ENCODE results near the gene HIGD1C. TPM values are rescaled to one million over a fixed set of nuclear protein-coding genes. Genes with fewer than 3 reads are reported as not detected.
A peak's percentile ranks its signal among the peaks of the same experiment; 100 is the strongest.

HIGD1C gene
- total RNA-seq, 1 experiment from 2014 or later: not detected

GRCh38 chr12:50934371-50934851 is 17.9 kb upstream of the HIGD1C start:
- H3K27me3 ChIP-seq (ENCODE audit: insufficient read depth, low read length): no peaks in the 10 kb centered on the region
- H3K23me2 ChIP-seq (ENCODE audit: insufficient read length, low read depth, low read length, poor library complexity, severe bottlenecking): no peaks in the 10 kb centered on the region
- no peak overlapping the region for H3K14ac ChIP-seq (ENCODE audit: insufficient read depth, low read length)
- no peak overlapping the region for H3T11ph ChIP-seq (ENCODE audit: low read length)
- no peak overlapping the region for H3K4me3 Mint-ChIP-seq
- no peak overlapping the region for H2BK20ac ChIP-seq (ENCODE audit: low read depth, low read length, poor library complexity, severe bottlenecking)
- H3K27me3 Mint-ChIP-seq (ENCODE audit: low read depth): no peaks in the 10 kb centered on the region
- H3K9me3 Mint-ChIP-seq: no peaks in the 10 kb centered on the region
- peak overlapping the region in 1 of 3 experiments; percentile 61; a peak in 1 of 7 replicates for H3K27ac Mint-ChIP-seq
- H4K5ac ChIP-seq (ENCODE audit: insufficient read length, low read depth, low read length): no peak overlapping the region
- no peak overlapping the region for H3K18ac ChIP-seq (ENCODE audit: insufficient read length, low read depth, low read length)
- no peak overlapping the region for H4K8ac ChIP-seq (replicated peaks; ENCODE audit: insufficient read length, low read depth, low read length)
- H3K56ac ChIP-seq (ENCODE audit: insufficient read length, low read depth, low read length): no peak overlapping the region
- no peaks in the 10 kb centered on the region for H3K79me1 ChIP-seq (ENCODE audit: insufficient read depth, low read depth, low read length, poor library complexity, severe bottlenecking)
- H2BK12ac ChIP-seq (ENCODE audit: insufficient read length, low read depth, low read length): no peak overlapping the region
- H2BK120ac ChIP-seq (ENCODE audit: low read depth, low read length, poor library complexity, severe bottlenecking): no peak overlapping the region
- no CpG with 5 or more reads among the region's 3 CpGs for WGBS (ENCODE audit: extremely low coverage, insufficient read length, low lambda C conversion rate)
- no peak overlapping the region for H2AK5ac ChIP-seq (ENCODE audit: insufficient read length, low read length)
- H2BK5ac ChIP-seq (ENCODE audit: insufficient read length, low read length): no peak overlapping the region
- peak overlapping the region; percentile 44 for H3K27ac ChIP-seq (ENCODE audit: insufficient read length, low read depth, low read length)
- TF ChIP-seq, protein P1, sequence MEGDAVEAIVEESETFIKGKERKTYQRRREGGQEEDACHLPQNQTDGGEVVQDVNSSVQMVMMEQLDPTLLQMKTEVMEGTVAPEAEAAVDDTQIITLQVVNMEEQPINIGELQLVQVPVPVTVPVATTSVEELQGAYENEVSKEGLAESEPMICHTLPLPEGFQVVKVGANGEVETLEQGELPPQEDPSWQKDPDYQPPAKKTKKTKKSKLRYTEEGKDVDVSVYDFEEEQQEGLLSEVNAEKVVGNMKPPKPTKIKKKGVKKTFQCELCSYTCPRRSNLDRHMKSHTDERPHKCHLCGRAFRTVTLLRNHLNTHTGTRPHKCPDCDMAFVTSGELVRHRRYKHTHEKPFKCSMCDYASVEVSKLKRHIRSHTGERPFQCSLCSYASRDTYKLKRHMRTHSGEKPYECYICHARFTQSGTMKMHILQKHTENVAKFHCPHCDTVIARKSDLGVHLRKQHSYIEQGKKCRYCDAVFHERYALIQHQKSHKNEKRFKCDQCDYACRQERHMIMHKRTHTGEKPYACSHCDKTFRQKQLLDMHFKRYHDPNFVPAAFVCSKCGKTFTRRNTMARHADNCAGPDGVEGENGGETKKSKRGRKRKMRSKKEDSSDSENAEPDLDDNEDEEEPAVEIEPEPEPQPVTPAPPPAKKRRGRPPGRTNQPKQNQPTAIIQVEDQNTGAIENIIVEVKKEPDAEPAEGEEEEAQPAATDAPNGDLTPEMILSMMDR (conservative IDR thresholded peaks at IDR 0.05): no peak
- no peak overlapping the region for H3K23ac ChIP-seq (ENCODE audit: insufficient read length, low read depth, low read length)
- H3K4me2 ChIP-seq (ENCODE audit: insufficient read depth, insufficient read length, low read length): no peak overlapping the region
- no peak overlapping the region for H2AFZ ChIP-seq (ENCODE audit: low read length)
- peaks cover 6% of the 10 kb centered on the region; the same call in 1 of the 2 replicates for H3K4me1 ChIP-seq (ENCODE audit: insufficient read depth, low read length)
- no peaks in the 10 kb centered on the region for H3K79me2 ChIP-seq (ENCODE audit: insufficient read depth, low read length)
- H4K20me1 ChIP-seq (ENCODE audit: control insufficient read depth, insufficient read depth, insufficient read length): no peaks in the 10 kb centered on the region
- no peak overlapping the region for H3K9ac ChIP-seq (ENCODE audit: extremely low read depth, insufficient read length, low read length)
- no peaks in the 10 kb centered on the region for H3K9me3 ChIP-seq (ENCODE audit: control insufficient read depth, low read depth, low read length)
- H3K36me3 Mint-ChIP-seq (ENCODE audit: insufficient read depth in 1 of 3, low read depth in 3 of 3): peaks cover 0 to 9% (median 8%) of the 10 kb centered on the region in 3 experiments; a peak in 4 of 7 replicates
- no peak overlapping the region for H3K4ac ChIP-seq (ENCODE audit: low read depth, low read length)
- H4K91ac ChIP-seq (ENCODE audit: insufficient read length, low read depth, low read length): no peak overlapping the region
- peaks cover 20 to 29% of the 10 kb centered on the region in 2 experiments for H3K4me1 Mint-ChIP-seq
- H2BK15ac ChIP-seq (ENCODE audit: low read depth, low read length): no peak overlapping the region
- no peak for DNase-seq

Data from H9 (cell line).